HG02642 (cell line): ENCODE measurements around the gene TRERF1.

Experiments
- ATAC-seq: cut with Tn5 transposase; IDR thresholded peaks from one replicate; pipeline ENCODE4 v1.9.1; 2021; ENCODE audit warnings: mild to moderate bottlenecking; ENCODE audit not compliant: unreplicated experiment, poor library complexity

Gene TRERF1

DNA sequence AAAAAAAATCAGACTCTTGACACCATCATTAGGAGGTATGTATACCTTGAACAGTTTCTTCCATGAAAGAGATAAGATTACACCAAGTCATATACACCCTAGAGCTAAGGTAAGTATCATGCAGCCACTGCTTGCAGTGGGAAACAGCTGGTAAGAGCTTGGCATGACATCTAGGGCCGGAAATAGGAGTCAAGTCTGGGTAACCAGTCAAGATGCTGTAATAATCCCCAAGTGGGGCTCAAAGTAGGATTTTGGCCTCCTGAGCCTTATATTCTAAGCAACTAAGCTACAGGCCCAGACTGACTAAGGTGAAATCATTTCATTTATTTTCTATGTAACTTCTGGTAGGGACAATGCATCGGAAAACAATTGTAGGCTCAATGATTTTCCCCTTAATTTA is 23.9 kb downstream of the TRERF1 start:
- no peak for ATAC-seq

DNA sequence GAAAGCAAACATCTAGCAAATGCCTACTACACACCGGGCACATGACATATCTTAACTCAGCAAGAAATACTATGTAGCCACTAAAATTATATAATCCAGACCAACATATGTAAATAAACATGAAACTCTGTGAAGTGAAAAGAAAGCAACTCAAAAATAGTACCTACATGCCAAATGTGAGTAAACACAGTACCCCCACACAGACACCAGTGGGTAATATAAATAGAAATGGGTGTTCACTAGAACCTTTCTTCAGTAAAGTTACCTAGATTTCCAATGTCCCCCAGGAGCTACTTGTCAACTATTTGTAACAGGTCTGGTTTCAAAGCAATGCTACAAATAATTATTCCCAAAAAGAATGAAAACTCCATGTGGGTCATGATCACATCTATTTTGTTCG is 25.5 kb downstream of the TRERF1 start:
- no peak for ATAC-seq

DNA sequence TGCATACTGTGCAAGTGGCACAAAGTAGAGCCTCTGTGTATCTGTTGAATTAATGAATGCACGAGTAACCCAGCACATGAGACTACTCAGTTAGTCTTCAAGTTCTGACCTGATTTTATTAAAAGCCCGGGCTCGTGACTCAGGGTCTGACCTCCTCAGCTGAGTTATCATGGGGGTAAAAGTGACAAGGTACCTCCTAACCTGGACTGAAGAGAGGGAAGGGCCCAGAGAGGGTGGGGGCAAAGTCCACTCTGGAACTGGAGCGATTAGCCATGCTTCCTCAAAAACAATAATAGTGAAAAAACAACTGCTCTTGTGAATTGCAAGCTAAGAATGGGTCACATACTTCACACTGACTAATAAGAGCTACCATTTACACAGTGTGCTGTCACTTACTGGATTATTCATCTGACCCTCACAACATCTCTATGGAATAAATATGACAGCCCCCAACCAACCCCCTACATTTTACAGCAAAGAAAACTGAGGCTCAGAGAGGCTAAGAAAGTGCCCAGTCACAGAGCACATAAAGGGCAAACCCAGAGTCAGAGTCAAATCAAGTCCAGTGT is 26.7 kb downstream of the TRERF1 start:
- no peak for ATAC-seq

DNA sequence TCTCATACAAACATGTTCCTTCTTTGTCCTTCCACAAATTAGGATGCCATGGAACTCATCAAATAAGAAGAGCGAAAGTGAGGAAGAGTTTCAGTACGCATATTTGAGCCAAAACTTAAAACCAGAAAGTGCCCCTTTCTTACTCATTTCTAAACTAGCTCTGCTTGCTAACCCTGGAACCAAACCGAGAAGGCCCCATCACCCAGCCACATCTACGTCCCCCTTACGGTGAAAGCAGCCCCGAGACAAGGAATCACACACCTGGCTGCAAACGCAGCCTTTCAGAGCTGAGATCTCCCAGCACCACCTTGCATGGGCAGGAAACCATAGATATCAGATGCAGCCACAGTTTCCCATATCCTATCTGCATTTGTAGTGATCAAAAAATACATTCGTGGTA is 28.5 kb downstream of the TRERF1 start:
- no peak for ATAC-seq

GRCh38 chr6:42420741-42421140 is 31.0 kb downstream of the TRERF1 start:
- no peak for ATAC-seq

GRCh38 chr6:42419490-42420280 is 32.0 kb downstream of the TRERF1 start:
- no peak for ATAC-seq

DNA sequence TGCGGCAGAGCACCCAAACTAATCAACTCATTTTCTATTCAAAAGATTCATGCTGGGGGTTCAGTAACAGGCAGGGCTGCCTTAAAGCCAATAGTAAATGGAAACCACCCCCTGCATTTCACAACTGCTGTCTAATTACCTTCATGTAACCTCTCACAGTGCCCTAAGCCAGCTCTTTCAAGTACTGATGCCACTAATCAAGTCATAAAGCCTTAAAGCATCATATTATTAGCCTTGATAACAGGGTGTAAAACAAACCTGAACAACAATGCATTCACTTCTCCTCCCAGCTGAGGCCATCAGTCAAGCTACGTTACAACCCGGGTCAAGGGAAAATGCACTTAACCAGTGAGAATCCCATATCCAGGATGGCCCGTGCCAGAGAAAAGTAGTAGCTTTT is 33.0 kb downstream of the TRERF1 start:
- no peak for ATAC-seq

GRCh38 chr6:42417641-42418112 is 34.0 kb downstream of the TRERF1 start:
- no peak for ATAC-seq

- ATAC-seq = no peak
These were observed 40.3 kb downstream of the TRERF1 start for GRCh38 chr6:42411406-42411805.

- ATAC-seq = no peak
These were observed 40.9 kb downstream of the TRERF1 start for GRCh38 chr6:42410861-42411260.

DNA sequence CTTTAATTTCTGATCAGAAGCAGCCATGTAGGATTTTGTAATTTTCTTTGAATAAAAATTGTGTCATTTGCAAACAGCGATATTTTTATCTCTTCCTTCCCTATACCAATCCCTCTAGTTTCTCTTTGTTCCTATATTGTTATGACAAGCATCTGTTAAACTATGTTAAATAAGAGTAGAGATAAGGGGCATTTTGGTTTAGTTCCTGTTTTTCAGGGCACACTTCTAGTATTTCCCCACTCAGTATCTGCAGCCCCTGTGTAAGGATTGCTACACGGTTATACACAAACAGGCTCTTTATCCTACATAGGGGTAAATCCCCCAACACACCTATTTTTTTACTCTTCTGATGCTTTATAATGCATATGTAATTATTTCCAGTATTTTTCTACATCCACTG is 42.1 kb downstream of the TRERF1 start:
- ATAC-seq = no peak

GRCh38 chr6:42407379-42407778 is 44.3 kb downstream of the TRERF1 start:
- no peak for ATAC-seq

GRCh38 chr6:42406306-42407280 is 45.1 kb downstream of the TRERF1 start:
- no peak for ATAC-seq

- no peak for ATAC-seq
These were observed 46.7 kb downstream of the TRERF1 start for GRCh38 chr6:42405021-42405420.

- ATAC-seq = no peak
These were observed 47.2 kb downstream of the TRERF1 start for GRCh38 chr6:42404484-42404883.

- ATAC-seq = no peak
These were observed 47.9 kb downstream of the TRERF1 start for GRCh38 chr6:42403831-42404230.

GRCh38 chr6:42403421-42403820 is 48.3 kb downstream of the TRERF1 start:
- no peak for ATAC-seq

DNA sequence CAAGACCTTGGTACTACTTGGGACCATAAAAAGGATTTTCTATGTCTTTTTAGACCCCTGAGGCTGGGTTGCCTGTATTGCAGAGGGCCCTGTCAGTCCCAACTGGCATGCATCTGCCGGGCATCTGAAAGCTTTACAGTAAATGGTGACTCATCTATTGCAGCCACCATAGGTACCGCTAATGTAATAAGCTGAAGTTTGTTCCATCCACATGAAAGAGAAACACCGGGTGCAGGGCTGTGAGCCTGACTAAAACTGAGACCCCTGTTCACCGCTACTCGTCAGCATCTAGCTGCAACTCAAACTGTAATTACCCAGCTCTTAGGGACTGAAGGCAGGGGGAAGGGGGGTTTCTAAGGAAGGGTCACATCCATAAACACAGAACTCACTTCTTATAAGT is 49.5 kb downstream of the TRERF1 start:
- ATAC-seq = peak; percentile 83

GRCh38 chr6:42401613-42401951 is 50.1 kb downstream of the TRERF1 start:
- ATAC-seq = no peak

- no peak for ATAC-seq
These were observed 50.7 kb downstream of the TRERF1 start for GRCh38 chr6:42400886-42401612.
